GM18870 (cell line): ENCODE results near the gene CMTM4.
"Not testable (repeated sequence)": the region's sequence is repeated elsewhere in the genome, so short reads cannot be mapped to it uniquely, and the experiment has no call there.

ENCODE experiments used
- ATAC-seq: cut with Tn5 transposase; IDR thresholded peaks from one replicate; pipeline ENCODE4 v1.9.1; 2021; ENCODE audit warnings: moderate library complexity; ENCODE audit not compliant: unreplicated experiment

CMTM4 gene

GRCh38 chr16:66596986-66597848 is 99.3 kb downstream of the CMTM4 start:
- no peak for ATAC-seq

GRCh38 chr16:66596559-66596958 is 100.0 kb downstream of the CMTM4 start:
- ATAC-seq = not testable (repeated sequence)

- no peak for ATAC-seq
These were observed 101.8 kb downstream of the CMTM4 start for GRCh38 chr16:66594739-66595138.

- no peak for ATAC-seq
These were observed 103.7 kb downstream of the CMTM4 start for GRCh38 chr16:66592814-66593213.

GRCh38 chr16:66592241-66592640 is 104.3 kb downstream of the CMTM4 start:
- no peak for ATAC-seq

- no peak for ATAC-seq
These were observed 105.5 kb downstream of the CMTM4 start for GRCh38 chr16:66591018-66591417.

GRCh38 chr16:66590322-66590721 is 106.2 kb downstream of the CMTM4 start:
- peak; percentile 45 for ATAC-seq

GRCh38 chr16:66588981-66589713 is 107.4 kb downstream of the CMTM4 start:
- no peak for ATAC-seq

- ATAC-seq = no peak
These were observed 108.5 kb downstream of the CMTM4 start for GRCh38 chr16:66587881-66588600.

- ATAC-seq = no peak
These were observed 110.9 kb downstream of the CMTM4 start for GRCh38 chr16:66585481-66586239.

GRCh38 chr16:66581246-66581952 is 115.1 kb downstream of the CMTM4 start:
- no peak for ATAC-seq

GRCh38 chr16:66580605-66581209 is 115.8 kb downstream of the CMTM4 start:
- ATAC-seq = no peak

GRCh38 chr16:66578651-66579531 is 117.7 kb downstream of the CMTM4 start, which contains the start of gene CMTM2:
Gene CMTM2, plus strand, starts transcription at chr16:66579463. Its CDS starts 145 bp downstream, at chr16:66579608.
- no peak for ATAC-seq

GRCh38 chr16:66576296-66576695 is 120.2 kb downstream of the CMTM4 start:
- no peak for ATAC-seq

GRCh38 chr16:66575060-66575459 is 121.5 kb downstream of the CMTM4 start:
- ATAC-seq = no peak

GRCh38 chr16:66574531-66574930 is 122.0 kb downstream of the CMTM4 start:
- ATAC-seq = no peak

- no peak for ATAC-seq
These were observed 122.5 kb downstream of the CMTM4 start for GRCh38 chr16:66574081-66574480.

- no peak for ATAC-seq
These were observed 124.2 kb downstream of the CMTM4 start for GRCh38 chr16:66572356-66572755.
